ENCODE data around the gene DDIAS. TPM values are rescaled to one million over a fixed set of nuclear protein-coding genes. Genes with fewer than 3 reads are reported as not detected.
A peak's percentile ranks its signal among the peaks of the same experiment; 100 is the strongest.
"Not testable (repeated sequence)": the region's sequence is repeated elsewhere in the genome, so short reads cannot be mapped to it uniquely, and the experiment has no call there.

DDIAS gene
- total RNA-seq, 1 donor from 2014 or later = 1.6 TPM

DNA sequence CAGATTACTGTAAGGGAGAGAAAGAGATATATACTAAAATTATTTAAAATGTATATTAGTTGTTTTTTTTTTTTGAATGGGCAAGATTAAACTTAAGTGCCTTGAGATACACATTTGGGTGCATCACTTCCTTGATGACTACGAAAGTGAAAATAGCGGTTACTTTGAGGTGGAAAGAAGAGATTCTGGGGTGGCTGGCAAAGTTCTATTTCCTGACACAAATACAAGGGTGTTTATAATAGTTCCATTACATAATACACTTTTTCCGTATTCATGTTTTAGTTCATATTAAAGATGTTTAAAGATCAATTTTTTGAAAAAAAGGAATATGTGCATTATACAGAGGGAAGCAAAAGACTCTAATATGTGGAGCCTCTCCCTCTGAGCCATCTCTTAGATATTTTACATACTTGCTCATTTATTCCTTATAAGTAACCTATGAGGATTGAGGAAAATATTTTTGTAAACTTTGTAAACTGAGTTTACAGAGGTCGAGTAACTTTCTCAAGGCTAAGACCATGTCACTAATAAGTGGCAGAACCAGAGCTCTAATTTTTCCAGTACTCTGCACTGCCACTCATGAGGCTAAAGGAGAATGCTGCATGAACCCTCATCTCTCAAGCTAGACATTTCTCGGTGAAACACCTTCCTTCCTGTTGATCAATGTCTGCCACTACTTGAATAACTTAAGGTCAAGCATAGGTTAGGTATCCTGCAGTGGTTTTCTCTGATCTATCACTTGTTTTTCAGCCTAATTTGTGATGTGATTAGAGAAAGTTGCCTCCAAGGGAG is 58.6 kb downstream of the DDIAS start:
- H3K27me3 ChIP-seq (ENCODE audit: control insufficient read depth in 3 of 3, insufficient read depth in 3 of 3, low read length in 3 of 3) = no peaks in the 10 kb centered on the region
- H3K27ac ChIP-seq (ENCODE audit: low read depth, low read length) = no peak overlapping the region
- H3K36me3 ChIP-seq (ENCODE audit: control insufficient read depth in 3 of 3, insufficient read depth in 3 of 3, low read length in 3 of 3) = no peaks in the 10 kb centered on the region
- H3K9me3 ChIP-seq (ENCODE audit: control insufficient read depth in 3 of 3, low read length in 3 of 3) = no peaks in the 10 kb centered on the region
- no peak overlapping the region for H3K9ac ChIP-seq (ENCODE audit: low read depth in 1 of 3, low read length in 3 of 3)
- no peaks in the 10 kb centered on the region for H3K4me1 ChIP-seq (ENCODE audit: control insufficient read depth in 3 of 3, insufficient read depth in 3 of 3, low read length in 3 of 3)
- no peak overlapping the region for H3K4me3 ChIP-seq (ENCODE audit: low read length in 3 of 3)

DNA sequence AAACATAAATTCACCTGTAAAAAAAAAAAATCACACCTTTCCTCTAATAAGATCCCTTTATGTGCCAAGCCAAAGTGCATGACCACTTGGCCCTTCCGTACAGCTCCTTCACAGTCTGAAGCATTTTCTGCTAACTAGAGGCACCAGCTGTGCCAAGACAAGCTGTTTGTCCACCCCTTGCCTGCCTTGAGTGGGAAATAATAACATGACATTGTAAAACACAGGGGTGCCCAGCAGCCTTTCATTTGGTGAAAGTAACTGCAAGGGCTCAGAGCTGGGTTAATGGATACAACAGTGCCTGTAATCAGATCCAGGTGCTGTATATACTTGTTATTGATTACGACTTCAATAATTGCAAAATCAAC is 59.2 kb downstream of the DDIAS start:
- H3K4me1 ChIP-seq (ENCODE audit: control insufficient read depth in 3 of 3, insufficient read depth in 3 of 3, low read length in 3 of 3) = no peaks in the 10 kb centered on the region
- no peak overlapping the region for H3K9ac ChIP-seq (ENCODE audit: low read depth in 1 of 3, low read length in 3 of 3)
- no peak overlapping the region for H3K4me3 ChIP-seq (ENCODE audit: low read length in 3 of 3)
- no peaks in the 10 kb centered on the region for H3K36me3 ChIP-seq (ENCODE audit: control insufficient read depth in 3 of 3, insufficient read depth in 3 of 3, low read length in 3 of 3)
- no peaks in the 10 kb centered on the region for H3K9me3 ChIP-seq (ENCODE audit: control insufficient read depth in 3 of 3, low read length in 3 of 3)
- H3K27ac ChIP-seq (ENCODE audit: low read depth, low read length) = no peak overlapping the region
- H3K27me3 ChIP-seq (ENCODE audit: control insufficient read depth in 3 of 3, insufficient read depth in 3 of 3, low read length in 3 of 3) = no peaks in the 10 kb centered on the region

DNA sequence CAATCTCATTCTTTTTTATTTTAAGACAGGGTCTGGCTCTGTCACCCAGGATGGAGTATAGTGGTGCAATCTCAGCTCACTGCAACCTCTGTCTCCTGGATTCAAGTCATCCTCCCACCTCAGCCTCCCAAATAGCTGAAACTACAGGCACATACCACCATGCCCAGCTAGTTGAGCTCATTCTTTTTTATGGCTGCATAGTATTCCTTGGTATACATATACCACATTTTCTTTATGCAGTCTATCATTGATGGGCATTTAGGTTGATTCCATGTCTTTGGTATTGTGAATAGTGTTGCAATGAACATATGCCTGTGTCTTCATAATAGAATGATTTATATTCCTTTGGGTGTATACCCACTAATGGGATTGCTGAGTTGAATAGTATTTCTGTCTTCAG is 60.5 kb downstream of the DDIAS start:
- not testable (repeated sequence) for H3K4me1 ChIP-seq (ENCODE audit: control insufficient read depth in 3 of 3, insufficient read depth in 3 of 3, low read length in 3 of 3); H3K9ac ChIP-seq (ENCODE audit: low read depth in 1 of 3, low read length in 3 of 3); H3K4me3 ChIP-seq (ENCODE audit: low read length in 3 of 3); H3K27me3 ChIP-seq (ENCODE audit: control insufficient read depth in 3 of 3, insufficient read depth in 3 of 3, low read length in 3 of 3); H3K36me3 ChIP-seq (ENCODE audit: control insufficient read depth in 3 of 3, insufficient read depth in 3 of 3, low read length in 3 of 3); H3K27ac ChIP-seq (ENCODE audit: low read depth, low read length); H3K9me3 ChIP-seq (ENCODE audit: control insufficient read depth in 3 of 3, low read length in 3 of 3)

DNA sequence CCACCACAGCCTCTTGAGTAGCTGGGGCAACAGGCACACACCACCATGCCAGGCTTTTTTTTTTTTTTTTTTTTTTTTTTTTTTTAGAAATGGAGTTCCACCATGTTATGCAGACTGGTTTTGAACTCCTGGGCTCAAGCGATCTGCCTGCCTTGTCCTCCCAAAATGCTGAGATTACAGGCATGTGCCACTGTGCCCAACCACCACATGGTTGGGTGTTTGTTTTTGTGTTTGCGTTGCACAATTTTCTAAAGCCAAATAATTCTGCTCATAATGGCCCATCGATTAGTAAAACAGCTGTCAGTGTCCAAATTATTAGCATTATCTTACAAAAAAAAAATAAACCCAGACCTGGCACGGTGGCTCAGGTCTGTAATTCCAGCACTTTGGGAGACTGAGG is 65.8 kb downstream of the DDIAS start:
- Histone ChIP-seq H3K4me3 (ENCODE audit: low read length in 3 of 3) (no peak overlapping the region), H3K27me3 (ENCODE audit: control insufficient read depth in 3 of 3, insufficient read depth in 3 of 3, low read length in 3 of 3) (no peaks in the 10 kb centered on the region), H3K36me3 (ENCODE audit: control insufficient read depth in 3 of 3, insufficient read depth in 3 of 3, low read length in 3 of 3) (no peaks in the 10 kb centered on the region), H3K27ac (ENCODE audit: low read depth, low read length) (no peak overlapping the region), H3K9ac (ENCODE audit: low read depth in 1 of 3, low read length in 3 of 3) (no peak overlapping the region), H3K4me1 (ENCODE audit: control insufficient read depth in 3 of 3, insufficient read depth in 3 of 3, low read length in 3 of 3) (no peaks in the 10 kb centered on the region), H3K9me3 (ENCODE audit: control insufficient read depth in 3 of 3, low read length in 3 of 3) (no peaks in the 10 kb centered on the region)

DNA sequence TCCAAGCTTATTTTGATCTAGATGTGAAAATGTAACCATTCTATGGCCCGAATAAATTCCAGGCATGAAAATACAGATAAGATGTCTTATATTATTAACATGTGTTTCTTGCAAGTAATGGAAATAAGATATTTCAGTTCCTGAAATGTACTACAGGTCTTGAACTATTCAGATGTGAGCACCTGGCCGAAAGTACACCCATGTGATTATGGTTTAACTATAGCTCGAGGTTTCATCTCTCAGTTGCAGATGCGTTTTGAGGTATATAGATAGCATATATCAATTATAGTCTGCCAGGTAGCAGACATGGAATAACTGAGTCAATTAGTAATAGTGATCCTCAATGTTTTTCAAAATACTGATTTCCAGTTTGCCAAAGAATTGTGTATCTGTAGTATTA is 68.3 kb downstream of the DDIAS start:
- no peak overlapping the region for H3K27ac ChIP-seq (ENCODE audit: low read depth, low read length)
- no peaks in the 10 kb centered on the region for H3K4me1 ChIP-seq (ENCODE audit: control insufficient read depth in 3 of 3, insufficient read depth in 3 of 3, low read length in 3 of 3)
- H3K9me3 ChIP-seq (ENCODE audit: control insufficient read depth in 3 of 3, low read length in 3 of 3) = no peaks in the 10 kb centered on the region
- H3K27me3 ChIP-seq (ENCODE audit: control insufficient read depth in 3 of 3, insufficient read depth in 3 of 3, low read length in 3 of 3) = no peaks in the 10 kb centered on the region
- no peak overlapping the region for H3K4me3 ChIP-seq (ENCODE audit: low read length in 3 of 3)
- no peak overlapping the region for H3K9ac ChIP-seq (ENCODE audit: low read depth in 1 of 3, low read length in 3 of 3)
- H3K36me3 ChIP-seq (ENCODE audit: control insufficient read depth in 3 of 3, insufficient read depth in 3 of 3, low read length in 3 of 3) = no peaks in the 10 kb centered on the region

DNA sequence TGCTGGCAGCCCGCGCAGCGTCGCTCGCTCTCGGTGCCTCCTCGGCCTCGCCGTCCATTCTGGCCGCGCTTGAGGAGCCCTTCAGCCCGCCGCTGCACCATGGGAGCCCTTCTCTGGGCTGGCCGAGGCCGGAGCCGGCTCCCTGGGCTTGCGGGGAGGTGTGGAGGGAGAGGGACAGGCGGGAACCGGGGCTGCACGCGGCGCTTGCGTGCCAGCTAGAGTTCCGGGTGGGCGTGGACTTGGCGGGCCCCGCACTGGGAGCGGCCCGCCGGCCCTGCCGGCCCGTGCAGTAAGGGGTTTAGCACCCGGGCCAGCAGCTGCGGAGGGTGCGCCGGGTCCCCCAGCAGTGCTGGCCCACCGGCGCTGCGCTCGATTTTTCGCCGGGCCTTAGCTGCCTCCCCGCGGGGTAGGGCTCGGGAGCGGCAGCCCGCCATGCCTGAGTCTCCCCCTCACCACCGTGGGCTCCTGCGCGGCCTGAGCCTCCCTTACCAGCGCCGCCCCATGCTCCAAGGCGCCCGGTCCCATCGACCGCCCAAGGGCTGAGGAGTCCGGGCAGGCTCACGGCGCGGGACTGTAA is 69.1 kb downstream of the DDIAS start:
- H3K4me1 ChIP-seq (ENCODE audit: control insufficient read depth in 3 of 3, insufficient read depth in 3 of 3, low read length in 3 of 3); H3K27ac ChIP-seq (ENCODE audit: low read depth, low read length); H3K4me3 ChIP-seq (ENCODE audit: low read length in 3 of 3); H3K27me3 ChIP-seq (ENCODE audit: control insufficient read depth in 3 of 3, insufficient read depth in 3 of 3, low read length in 3 of 3); H3K9ac ChIP-seq (ENCODE audit: low read depth in 1 of 3, low read length in 3 of 3); H3K9me3 ChIP-seq (ENCODE audit: control insufficient read depth in 3 of 3, low read length in 3 of 3); H3K36me3 ChIP-seq (ENCODE audit: control insufficient read depth in 3 of 3, insufficient read depth in 3 of 3, low read length in 3 of 3): not testable (repeated sequence)

DNA sequence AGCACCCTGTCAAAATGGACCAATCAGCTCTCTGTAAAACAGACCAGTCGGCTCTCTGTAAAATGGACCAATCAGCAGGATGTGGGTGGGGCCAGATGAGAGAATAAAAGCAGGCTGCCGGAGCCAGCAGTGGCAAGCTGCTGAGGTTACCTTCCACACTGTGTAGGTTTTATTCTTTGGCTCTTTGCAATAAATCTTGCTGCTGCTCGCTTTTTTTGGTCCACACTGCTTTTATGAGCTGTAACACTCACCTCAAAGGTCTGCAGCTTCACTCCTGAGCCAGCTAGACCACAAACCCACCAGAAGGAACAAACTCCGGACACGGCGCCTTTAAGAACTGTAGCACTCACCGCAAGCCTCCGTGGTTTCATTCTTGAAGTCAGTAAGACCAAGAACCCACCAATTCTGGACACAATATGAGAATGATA is 70.0 kb downstream of the DDIAS start:
- H3K9me3 ChIP-seq (ENCODE audit: control insufficient read depth in 3 of 3, low read length in 3 of 3); H3K27me3 ChIP-seq (ENCODE audit: control insufficient read depth in 3 of 3, insufficient read depth in 3 of 3, low read length in 3 of 3); H3K9ac ChIP-seq (ENCODE audit: low read depth in 1 of 3, low read length in 3 of 3); H3K27ac ChIP-seq (ENCODE audit: low read depth, low read length); H3K36me3 ChIP-seq (ENCODE audit: control insufficient read depth in 3 of 3, insufficient read depth in 3 of 3, low read length in 3 of 3); H3K4me1 ChIP-seq (ENCODE audit: control insufficient read depth in 3 of 3, insufficient read depth in 3 of 3, low read length in 3 of 3): not testable (repeated sequence)
- H3K4me3 ChIP-seq (ENCODE audit: low read length in 3 of 3) = peak overlapping the region in 1 of 3 donors; percentile 18

DNA sequence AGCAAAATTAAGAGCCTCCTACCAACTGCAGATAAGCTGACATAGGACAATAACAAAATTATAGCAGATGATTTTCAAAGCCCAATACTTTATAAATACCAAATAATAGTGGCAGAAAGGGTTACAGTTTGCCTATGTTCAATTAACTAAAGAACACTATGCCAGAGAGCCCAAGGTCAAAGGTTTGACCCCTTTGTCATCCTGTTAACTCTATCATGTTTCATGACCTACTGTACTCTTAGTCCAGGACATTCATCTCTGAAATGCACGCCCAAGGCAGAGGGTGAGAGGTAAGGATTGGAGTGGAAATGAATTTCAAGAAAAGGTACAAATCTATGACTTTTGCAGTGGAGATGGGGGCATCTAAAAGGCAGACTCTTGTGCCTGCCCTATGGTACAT is 70.6 kb downstream of the DDIAS start:
- no peaks in the 10 kb centered on the region for H3K36me3 ChIP-seq (ENCODE audit: control insufficient read depth in 3 of 3, insufficient read depth in 3 of 3, low read length in 3 of 3)
- H3K4me1 ChIP-seq (ENCODE audit: control insufficient read depth in 3 of 3, insufficient read depth in 3 of 3, low read length in 3 of 3) = no peaks in the 10 kb centered on the region
- H3K4me3 ChIP-seq (ENCODE audit: low read length in 3 of 3) = no peak overlapping the region

DNA sequence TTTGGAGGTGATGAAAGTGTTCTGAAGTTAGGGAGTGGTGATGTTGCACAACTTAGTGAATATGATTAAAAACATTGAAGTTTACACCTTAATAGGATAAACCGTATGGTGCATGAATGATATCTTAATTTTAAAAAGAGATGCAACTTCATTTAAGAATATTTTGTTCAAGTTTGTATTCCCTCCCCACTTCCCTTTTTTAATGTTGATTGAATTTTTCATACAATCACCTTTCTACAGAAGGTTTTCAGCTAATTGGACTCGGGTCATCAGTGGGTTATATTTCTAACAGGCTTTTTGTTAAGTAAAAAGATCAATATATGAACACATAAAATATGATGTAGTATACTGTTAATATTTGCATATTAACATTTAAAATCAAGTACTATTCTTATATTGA is 72.6 kb downstream of the DDIAS start:
- H3K4me3 ChIP-seq (ENCODE audit: low read length in 3 of 3) = no peak overlapping the region
- H3K27ac ChIP-seq (ENCODE audit: low read depth, low read length) = no peak overlapping the region
- no peak overlapping the region for H3K9ac ChIP-seq (ENCODE audit: low read depth in 1 of 3, low read length in 3 of 3)
- H3K4me1 ChIP-seq (ENCODE audit: control insufficient read depth in 3 of 3, insufficient read depth in 3 of 3, low read length in 3 of 3) = no peaks in the 10 kb centered on the region
- no peaks in the 10 kb centered on the region for H3K9me3 ChIP-seq (ENCODE audit: control insufficient read depth in 3 of 3, low read length in 3 of 3)
- H3K36me3 ChIP-seq (ENCODE audit: control insufficient read depth in 3 of 3, insufficient read depth in 3 of 3, low read length in 3 of 3) = no peaks in the 10 kb centered on the region
- no peaks in the 10 kb centered on the region for H3K27me3 ChIP-seq (ENCODE audit: control insufficient read depth in 3 of 3, insufficient read depth in 3 of 3, low read length in 3 of 3)

More for the DNA sequence above, 70.6 kb downstream of the DDIAS start:
- no peaks in the 10 kb centered on the region for H3K27me3 ChIP-seq (ENCODE audit: control insufficient read depth in 3 of 3, insufficient read depth in 3 of 3, low read length in 3 of 3)
- no peak overlapping the region for H3K9ac ChIP-seq (ENCODE audit: low read depth in 1 of 3, low read length in 3 of 3)
- no peak overlapping the region for H3K27ac ChIP-seq (ENCODE audit: low read depth, low read length)
- H3K9me3 ChIP-seq (ENCODE audit: control insufficient read depth in 3 of 3, low read length in 3 of 3) = no peaks in the 10 kb centered on the region

DNA sequence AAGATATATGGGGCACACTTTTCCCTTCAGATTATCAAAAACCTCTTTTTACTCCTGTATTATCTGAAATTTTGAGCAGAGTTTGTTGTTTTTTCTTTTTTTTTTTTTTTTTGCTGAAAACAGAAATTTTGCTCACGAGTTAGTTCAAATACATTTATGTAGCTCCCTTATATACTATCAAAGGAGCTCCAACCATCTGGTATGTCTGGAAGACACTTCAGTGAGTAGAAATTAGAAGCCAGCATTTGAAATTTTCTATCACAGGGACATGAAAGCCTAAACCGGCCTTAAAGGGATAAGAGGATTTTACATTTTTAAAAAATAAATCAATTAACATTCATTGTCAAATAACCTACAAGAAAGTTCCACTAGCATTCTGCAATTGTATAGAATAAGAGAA is 73.3 kb downstream of the DDIAS start:
- Histone ChIP-seq H3K9me3 (ENCODE audit: control insufficient read depth in 3 of 3, low read length in 3 of 3) (no peaks in the 10 kb centered on the region), H3K4me3 (ENCODE audit: low read length in 3 of 3) (no peak overlapping the region), H3K4me1 (ENCODE audit: control insufficient read depth in 3 of 3, insufficient read depth in 3 of 3, low read length in 3 of 3) (no peaks in the 10 kb centered on the region), H3K36me3 (ENCODE audit: control insufficient read depth in 3 of 3, insufficient read depth in 3 of 3, low read length in 3 of 3) (no peaks in the 10 kb centered on the region), H3K27ac (ENCODE audit: low read depth, low read length) (no peak overlapping the region), H3K27me3 (ENCODE audit: control insufficient read depth in 3 of 3, insufficient read depth in 3 of 3, low read length in 3 of 3) (no peaks in the 10 kb centered on the region), H3K9ac (ENCODE audit: low read depth in 1 of 3, low read length in 3 of 3) (no peak overlapping the region)

All from skeletal muscle tissue (tissue), 4 donors.